Measurements from ENCODE around the gene N4BP2L2.

N4BP2L2 gene

GRCh38 chr13:32443111-32443510 is 95.5 kb downstream of the N4BP2L2 start:
- H3K4me3 ChIP-seq (ENCODE audit: low read depth, low read length): no peak overlapping the region
- TF ChIP-seq CTCF (IDR thresholded peaks at IDR 0.05; ENCODE audit: control insufficient read depth, extremely low read depth, insufficient read depth): peak; percentile 43
- peak; percentile 11 for DNase-seq (ENCODE audit: low read depth)

DNA sequence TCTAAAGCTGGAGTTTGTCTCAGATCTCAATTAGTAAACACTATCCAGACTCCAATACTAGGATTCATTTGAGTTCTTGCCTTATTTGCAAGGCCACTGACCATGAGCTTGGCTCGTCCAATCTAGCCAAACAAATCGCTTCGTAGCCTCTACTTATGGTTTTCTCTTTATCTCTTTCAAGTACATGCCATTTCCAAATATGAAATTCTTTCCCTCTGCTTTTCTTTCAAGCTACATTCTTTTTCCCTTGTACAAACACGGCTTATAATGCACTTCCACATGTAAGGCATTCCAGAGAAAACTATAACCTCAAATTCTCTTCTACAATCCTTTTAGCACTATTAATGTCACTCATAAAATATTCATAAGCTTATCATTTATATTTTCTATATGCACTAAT is 99.7 kb downstream of the N4BP2L2 start:
- no peak for TF ChIP-seq CTCF (IDR thresholded peaks at IDR 0.05; ENCODE audit: control insufficient read depth, extremely low read depth, insufficient read depth)
- no peak overlapping the region for H3K4me3 ChIP-seq (ENCODE audit: low read depth, low read length)
- DNase-seq (ENCODE audit: low read depth): no peak

GRCh38 chr13:32432856-32433255 is 105.7 kb downstream of the N4BP2L2 start:
- DNase-seq (ENCODE audit: low read depth): no peak
- H3K4me3 ChIP-seq (ENCODE audit: low read depth, low read length): no peak overlapping the region
- no peak for TF ChIP-seq CTCF (IDR thresholded peaks at IDR 0.05; ENCODE audit: control insufficient read depth, extremely low read depth, insufficient read depth)

- no peak overlapping the region for H3K4me3 ChIP-seq (ENCODE audit: low read depth, low read length)
- no peak for TF ChIP-seq CTCF (IDR thresholded peaks at IDR 0.05; ENCODE audit: control insufficient read depth, extremely low read depth, insufficient read depth)
- DNase-seq (ENCODE audit: low read depth): no peak
Measured at GRCh38 chr13:32431361-32431760, 107.2 kb downstream of the N4BP2L2 start.

DNA sequence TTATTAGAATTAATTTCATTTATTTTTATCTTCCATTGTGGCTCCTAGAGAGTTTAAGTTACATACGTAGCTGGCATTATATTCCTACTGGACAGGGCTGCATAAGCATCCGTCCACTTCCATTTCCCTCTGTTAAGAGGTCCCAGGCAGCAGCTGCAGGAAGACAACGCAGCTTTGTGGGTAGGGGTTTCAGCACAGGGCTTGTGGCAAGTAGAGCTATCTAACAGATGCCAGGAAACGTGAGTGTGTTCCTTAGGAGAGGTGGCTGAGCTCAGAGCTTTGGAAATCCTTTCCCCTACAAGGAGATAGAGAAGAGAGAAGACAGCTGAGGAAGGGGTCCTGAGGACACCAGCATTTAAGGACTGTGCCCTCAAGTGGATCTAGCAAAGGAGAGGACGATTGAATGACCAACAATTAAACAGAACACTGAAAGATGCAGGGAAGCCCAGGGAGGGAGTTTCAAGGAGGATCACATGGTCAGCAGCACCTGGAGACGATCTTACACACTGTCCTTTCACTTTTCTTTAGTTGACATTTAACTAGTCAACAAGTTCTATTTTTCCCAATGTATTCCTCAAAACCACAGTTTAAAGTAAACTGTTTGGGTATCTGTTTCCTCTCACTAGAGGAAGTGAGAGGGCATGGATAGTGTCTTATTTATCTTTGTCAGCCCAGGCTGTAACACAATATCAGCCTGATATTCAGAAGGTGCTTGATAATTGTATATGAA is 108.4 kb downstream of the N4BP2L2 start:
- DNase-seq (ENCODE audit: low read depth): no peak
- no peak for TF ChIP-seq CTCF (IDR thresholded peaks at IDR 0.05; ENCODE audit: control insufficient read depth, extremely low read depth, insufficient read depth)
- H3K4me3 ChIP-seq (ENCODE audit: low read depth, low read length): no peak overlapping the region

GRCh38 chr13:32429433-32429909 is 109.1 kb downstream of the N4BP2L2 start:
- H3K4me3 ChIP-seq (ENCODE audit: low read depth, low read length): no peak overlapping the region
- no peak for TF ChIP-seq CTCF (IDR thresholded peaks at IDR 0.05; ENCODE audit: control insufficient read depth, extremely low read depth, insufficient read depth)
- DNase-seq (ENCODE audit: low read depth): no peak
